NCI-H774 (cell line): ENCODE results near the gene ARHGAP10.

Source experiments
- DNase-seq: peaks from one replicate; lab custom pipeline; 2025; lab: John Stamatoyannopoulos, UW

Gene ARHGAP10

DNA sequence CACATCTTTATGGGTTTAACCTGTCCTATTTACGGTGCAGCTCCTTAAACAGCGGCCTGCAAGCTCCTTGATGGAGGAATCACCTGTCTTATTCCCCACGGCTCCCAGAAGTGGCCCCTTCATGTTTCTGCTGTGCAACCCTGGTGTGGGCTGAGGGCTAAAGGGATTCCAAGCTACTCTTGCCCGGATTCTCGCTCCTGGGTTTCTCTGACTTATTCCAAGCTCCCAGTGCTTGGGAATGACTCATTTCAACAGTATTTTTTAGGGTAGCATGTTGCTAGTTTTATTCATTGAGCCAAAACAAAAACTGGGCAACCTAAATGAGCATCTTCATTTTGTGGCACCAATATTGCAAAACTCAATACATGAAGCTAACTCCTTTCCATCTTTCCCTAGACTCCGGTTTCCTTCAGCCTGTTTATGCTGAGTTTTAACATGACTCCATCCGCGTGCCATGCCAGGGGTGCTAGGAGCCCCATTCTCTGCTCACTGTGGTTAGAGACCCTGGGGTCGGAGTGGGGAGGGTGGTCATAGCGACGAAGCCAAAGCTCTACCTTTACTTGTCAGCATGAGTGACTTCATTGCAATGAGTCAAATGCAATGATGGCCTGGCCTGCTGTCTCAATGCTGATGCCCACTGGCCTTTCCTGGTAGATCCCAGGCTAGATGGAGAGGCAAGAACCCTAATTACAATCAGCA, 360.6 kb downstream of the ARHGAP10 start:
- DNase-seq: no peak

DNA sequence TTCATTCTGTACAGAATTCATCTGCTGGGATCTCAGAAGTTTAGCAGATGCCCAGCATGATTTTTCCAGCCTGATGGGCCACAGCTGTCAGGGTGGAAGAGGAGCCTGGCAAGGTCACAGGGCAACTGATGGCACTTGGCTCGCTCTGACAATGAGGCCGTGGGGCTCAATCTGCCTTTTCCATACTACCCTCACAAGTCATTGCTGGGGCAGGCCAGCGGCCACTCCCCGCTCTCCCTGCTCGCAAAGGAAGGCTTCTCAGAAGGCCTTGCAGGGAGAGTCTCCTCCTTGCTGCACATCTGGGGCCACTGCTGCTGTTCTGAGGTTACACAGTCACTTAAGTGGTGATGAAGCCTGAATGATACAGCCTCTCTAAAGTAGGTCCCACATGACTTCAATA, 361.2 kb downstream of the ARHGAP10 start:
- DNase-seq: no peak

DNA sequence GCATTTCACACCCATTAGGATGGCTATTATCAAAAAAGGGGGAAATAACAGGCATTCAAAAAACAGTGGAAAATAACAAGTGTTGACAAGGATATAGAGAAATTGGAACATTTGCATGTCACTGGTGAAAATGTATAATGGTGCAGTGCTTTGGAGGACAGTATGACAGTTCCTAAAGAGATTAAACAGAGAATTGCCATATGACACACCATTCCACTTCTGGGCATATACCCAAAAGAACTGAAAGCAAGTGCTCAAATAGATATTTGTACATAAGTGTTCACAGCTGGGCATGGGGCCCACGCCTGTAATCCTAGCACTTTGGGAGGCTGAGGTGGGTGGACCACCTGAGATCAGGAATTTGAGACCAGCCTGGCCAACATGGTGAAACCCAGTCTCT, 362.3 kb downstream of the ARHGAP10 start:
- no peak for DNase-seq

DNA sequence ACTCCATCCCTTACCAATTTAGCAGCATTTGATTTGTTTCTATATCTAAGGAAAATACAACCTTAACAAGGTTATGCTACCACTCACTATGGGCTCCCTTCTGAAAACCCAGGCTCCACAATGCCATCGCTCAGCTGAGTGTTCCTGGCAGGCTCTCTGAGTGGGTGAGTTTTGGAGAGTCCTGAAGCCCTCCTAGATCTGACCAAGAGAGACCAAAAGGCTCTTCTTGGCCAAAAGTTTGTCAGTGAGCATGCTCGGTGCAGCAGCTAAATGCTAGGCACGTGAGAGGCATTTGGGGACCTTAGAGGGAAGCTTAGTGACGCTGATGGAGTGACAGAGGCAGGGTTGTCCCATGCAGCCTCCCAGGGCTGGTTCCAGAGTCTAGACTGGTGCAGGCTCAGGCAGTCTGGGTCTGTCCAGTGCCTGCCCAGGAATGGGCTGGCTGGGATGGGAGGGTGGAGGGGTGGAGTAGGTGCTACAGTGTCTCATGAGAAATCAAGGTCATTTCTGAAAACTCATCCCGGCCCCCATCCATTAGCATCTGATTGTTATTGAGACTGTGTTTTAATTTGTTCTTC, 363.5 kb downstream of the ARHGAP10 start:
- DNase-seq: no peak

DNA sequence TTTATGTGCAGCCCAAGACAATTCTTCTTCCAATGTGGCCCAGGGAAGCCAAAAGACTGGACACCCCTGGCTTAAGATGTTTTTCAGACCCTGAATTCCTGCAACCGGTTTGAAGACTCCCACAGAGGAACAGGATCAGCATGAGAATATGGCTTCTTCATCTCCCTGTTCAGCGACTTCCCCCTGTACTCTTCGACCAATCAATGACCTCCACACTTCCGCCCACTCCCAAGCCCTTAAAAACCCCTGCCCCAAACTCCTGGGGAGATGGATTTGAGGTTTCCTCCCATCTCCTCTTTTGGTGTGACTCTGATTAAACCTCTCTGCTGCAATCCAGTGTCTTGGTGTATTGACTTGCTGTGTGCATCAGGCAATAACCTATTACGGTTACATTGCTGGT, 365.9 kb downstream of the ARHGAP10 start:
- DNase-seq: no peak

DNA sequence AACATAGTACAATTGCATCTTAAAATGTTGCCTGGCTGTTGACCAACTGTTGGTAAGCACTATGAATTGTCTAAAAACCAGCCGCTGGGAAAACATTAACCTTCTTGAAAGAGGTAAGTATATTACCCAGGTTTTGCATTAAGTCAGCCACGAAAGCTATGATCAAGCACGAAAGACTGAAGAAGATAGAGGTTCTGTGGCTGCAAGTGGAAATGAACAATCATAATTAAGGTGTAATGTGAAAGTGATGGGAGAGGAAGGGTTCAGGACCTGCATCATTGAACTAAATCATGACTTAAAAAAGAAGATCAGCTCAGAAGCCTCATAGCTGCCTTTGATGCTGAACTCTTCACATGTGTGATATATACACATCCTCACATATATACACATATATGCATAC, 369.3 kb downstream of the ARHGAP10 start:
- DNase-seq: no peak

DNA sequence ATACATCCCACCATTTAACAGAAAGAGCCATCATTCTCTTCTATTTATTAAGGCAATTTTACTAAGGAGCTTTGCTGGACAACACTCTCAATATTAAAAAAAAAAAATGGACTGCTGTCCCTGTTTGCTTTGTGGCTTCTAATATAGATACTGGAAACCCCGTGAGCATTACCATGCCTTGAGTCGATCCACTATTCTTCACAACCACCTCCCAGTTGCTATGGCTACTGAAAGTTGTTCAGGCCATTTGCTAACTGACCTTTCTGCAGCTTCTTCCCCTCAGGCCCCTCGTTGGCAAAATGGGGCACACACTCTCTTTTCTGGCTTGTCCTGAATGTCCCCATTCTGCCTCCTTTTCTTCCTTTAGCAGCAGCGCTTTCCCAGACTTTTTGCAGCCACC, 369.9 kb downstream of the ARHGAP10 start:
- no peak for DNase-seq

DNA sequence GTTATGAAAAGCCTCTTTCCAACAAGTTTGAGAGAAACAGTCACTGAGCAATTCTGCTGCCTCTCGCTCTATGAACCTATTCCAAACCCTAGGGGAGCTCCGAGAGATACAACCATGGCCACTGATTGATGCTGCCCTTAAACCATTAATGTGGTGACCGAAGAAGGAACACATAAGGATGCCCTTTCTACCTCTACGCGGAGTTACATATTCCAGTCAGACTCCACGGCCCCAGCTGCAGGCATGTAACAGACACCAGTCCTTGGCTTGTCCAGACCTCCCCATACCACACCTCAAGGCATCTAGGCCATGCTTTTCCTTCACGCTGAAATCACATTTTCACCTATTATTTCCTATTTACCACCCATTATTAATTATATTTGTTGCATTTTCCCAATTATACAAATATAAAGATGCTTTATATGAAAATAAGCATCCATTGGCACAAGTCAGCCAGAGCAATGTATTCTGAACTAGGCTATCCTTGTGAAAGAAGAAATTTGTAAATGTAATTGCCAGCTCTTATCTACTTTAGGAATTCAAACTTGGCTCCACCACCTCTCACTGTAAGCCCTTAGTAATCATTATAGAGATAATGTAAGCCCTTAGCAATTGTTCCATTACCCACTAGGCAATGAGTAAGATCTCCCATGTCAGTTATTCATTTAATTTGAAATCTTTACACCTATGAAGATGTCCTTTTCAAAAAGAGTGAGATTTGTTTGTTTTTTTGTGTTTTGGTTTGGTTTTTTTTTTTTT, 371.9 kb downstream of the ARHGAP10 start:
- DNase-seq: no peak

DNA sequence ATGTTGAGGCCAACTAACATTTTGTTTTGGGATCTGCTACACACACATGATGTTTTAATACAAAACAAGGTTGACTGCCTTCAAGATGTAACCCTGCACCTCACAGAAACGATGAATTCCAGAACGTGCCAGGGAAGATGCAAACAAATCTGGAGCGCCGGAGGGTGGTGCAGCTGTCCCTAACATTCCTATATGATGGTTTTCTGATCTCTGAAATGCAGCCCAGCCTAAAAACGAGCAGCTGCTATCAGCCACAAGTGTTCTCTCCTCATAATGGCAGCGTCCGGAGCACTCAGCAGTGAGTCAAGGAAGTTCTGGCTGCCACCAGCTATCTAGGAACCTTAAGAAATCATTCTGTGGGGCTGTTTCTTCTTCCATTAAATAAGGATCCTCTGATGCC, 376.9 kb downstream of the ARHGAP10 start:
- no peak for DNase-seq

DNA sequence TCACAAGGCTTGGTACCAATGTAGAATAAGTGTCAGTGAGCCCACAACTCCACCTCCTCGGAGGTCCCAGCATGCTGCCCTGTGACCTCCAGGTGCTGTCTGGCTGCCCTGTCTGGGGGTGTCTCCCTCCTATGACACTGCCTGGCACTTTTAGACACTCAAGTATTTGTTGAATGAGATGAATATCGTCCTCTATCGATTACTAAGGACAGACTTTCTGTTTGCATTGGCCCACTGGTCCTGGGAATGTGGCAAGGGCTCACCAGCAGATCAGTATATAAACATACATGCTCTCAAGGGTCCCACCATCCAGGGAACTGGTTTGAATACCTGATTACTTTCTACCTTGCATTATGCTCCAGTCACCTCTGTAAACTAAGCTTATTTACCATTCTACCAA, 377.3 kb downstream of the ARHGAP10 start:
- DNase-seq: no peak

DNA sequence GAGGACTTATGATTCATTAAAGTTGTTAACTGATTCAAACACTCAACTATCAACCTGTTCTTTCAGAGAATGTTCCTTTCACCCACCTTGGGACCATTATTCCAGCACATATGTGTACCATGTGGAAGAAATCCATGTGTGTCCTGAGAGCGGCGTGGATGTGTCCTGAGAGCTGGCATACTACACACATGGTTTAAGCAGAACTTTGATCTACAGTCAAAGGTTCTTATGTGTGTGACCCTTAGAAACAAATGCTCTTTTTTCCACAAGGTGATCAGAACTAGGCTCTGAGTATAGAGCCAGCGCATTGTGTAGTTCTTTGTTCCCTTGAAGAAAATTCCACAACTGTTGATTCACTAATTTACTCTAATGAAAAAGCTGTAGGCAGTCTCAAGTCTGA, 378.3 kb downstream of the ARHGAP10 start:
- no peak for DNase-seq

DNA sequence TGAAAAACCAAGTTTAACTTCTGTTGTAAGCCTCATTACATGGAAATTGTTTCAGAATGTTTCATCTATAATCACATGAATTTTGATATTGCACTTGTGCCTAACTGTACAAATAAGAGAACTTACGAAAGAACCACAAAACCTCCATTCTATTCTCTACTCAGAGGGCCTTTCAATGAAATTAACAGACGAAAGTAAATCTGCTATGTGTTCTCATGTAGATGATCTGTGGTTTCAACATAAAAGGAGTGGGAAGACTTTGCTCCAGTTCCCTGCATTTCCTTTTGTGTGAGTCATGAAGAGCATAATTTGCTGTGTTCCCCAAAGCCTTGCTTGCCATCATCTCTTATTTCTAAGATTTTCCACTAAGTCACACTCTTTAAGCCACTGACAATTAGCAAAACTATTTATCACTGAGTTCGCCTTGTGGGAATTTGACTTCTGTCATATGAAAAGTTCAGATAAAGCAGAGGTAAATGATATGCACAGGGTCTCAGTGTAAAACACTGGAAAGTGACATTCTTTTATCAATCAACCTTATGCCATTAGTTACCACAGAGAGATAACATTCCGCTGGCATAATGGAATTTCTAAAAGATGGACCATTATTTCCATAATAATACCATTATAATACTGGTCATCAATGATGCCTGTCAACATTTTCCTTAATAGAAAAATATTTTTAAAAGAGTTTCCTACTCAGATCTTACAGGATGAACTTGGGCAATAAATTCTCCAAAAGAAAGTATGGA, 380.5 kb downstream of the ARHGAP10 start:
- no peak for DNase-seq

DNA sequence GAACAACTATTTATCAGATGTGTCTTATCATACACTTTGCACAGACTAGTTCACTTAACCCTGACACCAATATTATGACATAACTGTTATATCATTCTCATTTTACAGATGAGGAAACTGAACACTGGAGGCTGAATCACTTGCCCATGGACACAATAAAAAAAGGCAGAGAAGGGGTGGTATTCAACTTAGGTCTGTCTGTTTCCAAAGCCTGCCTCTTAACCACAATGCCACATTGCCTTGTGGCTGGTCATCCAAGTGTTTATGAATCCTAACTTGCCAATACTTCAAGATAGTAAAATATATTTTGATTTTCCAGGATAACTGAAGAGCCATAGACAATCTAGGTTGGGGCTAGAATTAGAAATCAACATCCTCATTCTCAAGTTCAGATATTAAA, 382.5 kb downstream of the ARHGAP10 start:
- DNase-seq: no peak

DNA sequence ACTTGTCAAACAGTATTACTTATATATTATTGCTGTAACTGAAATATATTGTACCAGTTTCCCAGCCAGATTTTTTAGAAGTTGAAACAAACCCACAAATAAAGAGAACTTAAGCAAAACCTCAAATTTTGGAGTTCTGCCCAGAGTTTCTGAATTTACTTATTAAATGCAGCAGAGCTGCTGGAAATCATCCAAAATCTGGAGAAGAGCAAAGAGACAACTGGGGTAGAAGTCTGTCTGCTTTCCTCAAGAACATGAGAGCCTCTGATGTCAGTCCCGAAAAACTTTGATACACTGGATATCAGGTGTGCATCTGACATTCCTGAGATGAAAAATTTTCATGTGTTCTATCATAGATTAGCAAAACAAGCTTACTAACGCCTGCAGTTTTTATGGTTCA, 384.4 kb downstream of the ARHGAP10 start:
- no peak for DNase-seq

DNA sequence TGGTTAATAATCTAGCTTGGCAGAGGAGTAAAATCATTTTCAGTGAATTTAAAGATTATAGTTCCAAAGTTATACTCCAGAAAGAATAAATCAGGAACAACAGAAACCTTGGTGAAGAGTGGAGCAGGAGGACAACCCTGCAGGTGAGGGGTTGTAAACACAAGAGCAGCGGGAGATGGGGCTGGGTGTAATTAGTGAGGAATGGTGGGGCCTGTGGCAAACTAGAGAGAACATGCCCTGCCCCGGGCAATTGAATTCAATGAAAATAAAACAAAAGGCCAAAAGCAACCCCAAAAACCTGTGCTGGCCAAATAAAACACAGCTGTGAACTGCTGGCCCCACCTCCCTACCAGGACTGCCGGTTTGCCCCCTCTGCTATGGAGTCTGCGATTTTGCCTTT, 385.1 kb downstream of the ARHGAP10 start:
- no peak for DNase-seq

DNA sequence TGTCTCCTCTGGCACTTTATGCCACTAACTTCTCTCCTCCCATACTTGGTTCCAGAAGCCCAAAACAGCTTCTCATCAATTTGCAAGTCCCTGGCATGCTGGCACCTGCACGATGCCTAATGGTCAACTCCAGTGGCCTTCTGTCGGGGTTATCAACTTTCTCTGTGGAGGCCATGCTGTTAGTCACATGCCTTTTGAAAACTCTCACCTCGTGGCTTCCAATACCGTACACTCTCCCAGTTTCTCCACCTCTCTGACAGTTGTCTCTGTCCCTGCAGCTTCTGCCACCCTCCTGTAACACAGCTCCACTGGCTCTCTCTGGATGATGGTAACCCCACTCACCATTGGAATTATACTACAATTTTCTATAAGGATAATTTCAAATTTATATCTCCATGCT, 386.3 kb downstream of the ARHGAP10 start:
- no peak for DNase-seq

DNA sequence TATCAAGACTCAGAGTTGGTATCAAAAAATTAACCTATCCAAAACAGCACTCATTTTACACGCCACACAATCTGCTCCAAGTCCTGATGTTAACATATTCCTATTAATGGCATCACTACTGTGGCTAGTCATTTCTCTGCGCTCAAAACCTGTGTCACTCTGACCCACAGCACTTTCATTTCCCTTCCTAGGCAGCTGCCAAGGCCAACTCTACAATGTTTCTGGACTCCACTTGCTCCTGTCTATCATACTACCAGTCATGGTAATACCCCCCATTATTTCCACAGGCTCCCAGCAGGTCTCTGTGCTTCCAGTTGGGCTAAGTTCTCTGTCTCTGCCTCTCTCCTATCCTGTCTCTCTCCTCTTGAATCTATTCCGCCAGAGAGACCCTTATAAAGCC, 386.7 kb downstream of the ARHGAP10 start:
- no peak for DNase-seq

DNA sequence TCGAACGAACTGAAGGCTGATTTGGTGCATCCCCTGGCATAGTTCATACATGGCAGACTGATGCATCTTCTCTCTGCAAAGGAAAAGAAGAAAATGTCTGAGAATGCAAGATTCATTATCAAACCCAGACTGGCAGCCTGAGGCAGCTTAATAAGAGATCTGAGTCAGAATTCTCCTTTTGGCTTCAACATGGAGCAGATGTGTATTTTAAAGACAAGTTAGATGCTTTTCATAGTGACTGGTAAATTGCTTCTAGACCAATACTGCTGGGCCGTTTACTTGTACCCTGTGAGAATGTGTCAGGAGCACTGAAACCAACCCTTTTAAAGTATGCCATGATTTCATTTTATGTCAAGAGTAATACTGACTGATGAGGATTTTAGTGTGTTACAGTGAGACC, 388.3 kb downstream of the ARHGAP10 start:
- DNase-seq: no peak
